ENCODE results near the gene ZNF423. TPM values are rescaled to one million over a fixed set of nuclear protein-coding genes. Genes with fewer than 3 reads are reported as not detected.

The ZNF423 gene
- total and polyA plus RNA-seq, 4 donors = 1.1 to 14.8 (median 3.3) TPM

DNA sequence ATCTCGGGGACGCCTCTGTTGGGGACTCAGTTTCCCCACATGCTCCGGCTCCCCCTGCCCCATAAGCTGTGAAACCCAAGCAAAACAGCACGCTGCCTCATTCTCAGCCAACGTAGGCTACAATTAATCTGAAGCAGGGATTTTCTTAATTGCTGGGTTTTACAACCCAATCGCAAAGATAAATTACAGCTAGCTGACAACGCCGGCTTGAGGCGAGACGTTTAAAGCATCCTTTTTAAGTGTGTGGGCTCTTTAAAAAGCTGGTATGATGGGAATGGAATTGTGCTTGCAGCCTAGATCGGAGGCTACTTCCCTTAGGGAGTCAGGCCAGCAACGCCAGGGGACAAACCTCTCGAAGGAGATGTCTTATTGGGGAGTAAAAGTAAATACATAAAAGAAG is 185.3 kb downstream of the ZNF423 start:
- no peak overlapping the region for H3K4me3 ChIP-seq
- H3K36me3 ChIP-seq (ENCODE audit: control insufficient read depth in 4 of 4, insufficient read depth in 4 of 4, low read length in 4 of 4) = peaks cover 0 to 1% (median 0%) of the 10 kb centered on the region in 4 donors
- ATAC-seq (ENCODE audit: insufficient read depth, low FRiP score) (no peak), DNase-seq (no peak)
- no peak overlapping the region for H3K27ac ChIP-seq (ENCODE audit: low read depth in 1 of 2, low read length in 1 of 2)
- 81 to 89% methylated on average over 13 of the region's 13 CpGs for WGBS, 2 donors
- H3K4me1 ChIP-seq (ENCODE audit: control insufficient read depth in 5 of 5, insufficient read depth in 5 of 5, low read length in 5 of 5) = peaks cover 0 to 16% (median 4%) of the 10 kb centered on the region in 5 donors
- no peaks in the 10 kb centered on the region for H3K27me3 ChIP-seq (ENCODE audit: control insufficient read depth in 3 of 3, insufficient read depth in 3 of 3, low read length in 2 of 3)
- H3K9ac ChIP-seq (ENCODE audit: insufficient read depth in 1 of 2, low read length in 2 of 2) = no peak overlapping the region
- TF ChIP-seq, protein P1, sequence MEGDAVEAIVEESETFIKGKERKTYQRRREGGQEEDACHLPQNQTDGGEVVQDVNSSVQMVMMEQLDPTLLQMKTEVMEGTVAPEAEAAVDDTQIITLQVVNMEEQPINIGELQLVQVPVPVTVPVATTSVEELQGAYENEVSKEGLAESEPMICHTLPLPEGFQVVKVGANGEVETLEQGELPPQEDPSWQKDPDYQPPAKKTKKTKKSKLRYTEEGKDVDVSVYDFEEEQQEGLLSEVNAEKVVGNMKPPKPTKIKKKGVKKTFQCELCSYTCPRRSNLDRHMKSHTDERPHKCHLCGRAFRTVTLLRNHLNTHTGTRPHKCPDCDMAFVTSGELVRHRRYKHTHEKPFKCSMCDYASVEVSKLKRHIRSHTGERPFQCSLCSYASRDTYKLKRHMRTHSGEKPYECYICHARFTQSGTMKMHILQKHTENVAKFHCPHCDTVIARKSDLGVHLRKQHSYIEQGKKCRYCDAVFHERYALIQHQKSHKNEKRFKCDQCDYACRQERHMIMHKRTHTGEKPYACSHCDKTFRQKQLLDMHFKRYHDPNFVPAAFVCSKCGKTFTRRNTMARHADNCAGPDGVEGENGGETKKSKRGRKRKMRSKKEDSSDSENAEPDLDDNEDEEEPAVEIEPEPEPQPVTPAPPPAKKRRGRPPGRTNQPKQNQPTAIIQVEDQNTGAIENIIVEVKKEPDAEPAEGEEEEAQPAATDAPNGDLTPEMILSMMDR (IDR thresholded peaks at IDR 0.05; ENCODE audit: control extremely low read depth, extremely low read depth) = no peak
- H3K9me3 ChIP-seq (ENCODE audit: control insufficient read depth in 4 of 4, insufficient read depth in 3 of 4, low read length in 3 of 4) = no peaks in the 10 kb centered on the region

DNA sequence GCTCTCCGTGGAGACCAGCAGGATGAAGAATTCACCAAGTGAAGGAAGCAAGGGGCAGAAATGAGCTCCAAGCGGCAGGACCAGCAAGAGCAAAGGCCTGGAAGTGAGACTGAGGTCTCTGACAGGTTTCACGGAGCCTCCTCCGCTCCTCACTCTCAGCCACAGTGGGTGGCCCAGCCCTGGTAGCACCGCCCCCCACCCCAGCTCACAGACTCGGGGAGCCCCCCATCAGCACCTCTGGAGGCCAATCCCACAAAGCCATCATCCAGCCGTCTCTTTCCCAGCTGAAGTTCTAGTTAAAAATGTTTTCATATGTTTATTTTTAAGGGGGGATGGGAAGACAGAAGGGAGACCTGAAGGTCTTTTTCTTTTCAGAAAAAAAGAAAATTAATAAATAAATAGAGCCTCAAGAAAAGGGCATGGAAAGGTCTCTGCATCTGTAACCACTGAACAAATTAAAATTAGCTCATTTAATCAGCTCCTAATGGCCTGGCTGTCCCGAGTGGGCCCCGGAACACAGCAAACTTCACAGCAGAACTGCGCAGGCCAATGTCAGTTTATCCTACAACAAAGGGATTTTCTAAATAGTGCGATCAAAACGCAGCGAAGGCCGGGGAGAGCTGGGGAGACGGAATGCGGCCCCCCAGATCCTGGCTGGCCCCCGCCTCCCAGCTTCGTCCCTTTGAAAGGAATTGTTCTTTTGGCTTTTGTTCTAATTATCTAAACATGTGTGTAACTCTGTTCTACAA is 190.3 kb downstream of the ZNF423 start:
- H3K27me3 ChIP-seq (ENCODE audit: control insufficient read depth in 3 of 3, insufficient read depth in 3 of 3, low read length in 2 of 3) = no peaks in the 10 kb centered on the region
- TF ChIP-seq, protein P1 (IDR thresholded peaks at IDR 0.05; ENCODE audit: control extremely low read depth, extremely low read depth) = no peak
- no peaks in the 10 kb centered on the region for H3K9me3 ChIP-seq (ENCODE audit: control insufficient read depth in 4 of 4, insufficient read depth in 3 of 4, low read length in 3 of 4)
- H3K4me3 ChIP-seq = no peak overlapping the region
- no peaks in the 10 kb centered on the region for H3K36me3 ChIP-seq (ENCODE audit: control insufficient read depth in 4 of 4, insufficient read depth in 4 of 4, low read length in 4 of 4)
- H3K9ac ChIP-seq (ENCODE audit: insufficient read depth in 1 of 2, low read length in 2 of 2) = peak overlapping the region in 1 of 2 donors; percentile 56
- peak; percentile 75 to 79 (median 78) for DNase-seq
- peaks cover 0 to 48% (median 17%) of the 10 kb centered on the region in 5 donors for H3K4me1 ChIP-seq (ENCODE audit: control insufficient read depth in 5 of 5, insufficient read depth in 5 of 5, low read length in 5 of 5)
- H3K27ac ChIP-seq (ENCODE audit: low read depth in 1 of 2, low read length in 1 of 2) = no peak overlapping the region
- no peak for ATAC-seq (ENCODE audit: insufficient read depth, low FRiP score)
- 88 to 90% methylated on average over 18 of the region's 18 CpGs for WGBS, 2 donors

DNA sequence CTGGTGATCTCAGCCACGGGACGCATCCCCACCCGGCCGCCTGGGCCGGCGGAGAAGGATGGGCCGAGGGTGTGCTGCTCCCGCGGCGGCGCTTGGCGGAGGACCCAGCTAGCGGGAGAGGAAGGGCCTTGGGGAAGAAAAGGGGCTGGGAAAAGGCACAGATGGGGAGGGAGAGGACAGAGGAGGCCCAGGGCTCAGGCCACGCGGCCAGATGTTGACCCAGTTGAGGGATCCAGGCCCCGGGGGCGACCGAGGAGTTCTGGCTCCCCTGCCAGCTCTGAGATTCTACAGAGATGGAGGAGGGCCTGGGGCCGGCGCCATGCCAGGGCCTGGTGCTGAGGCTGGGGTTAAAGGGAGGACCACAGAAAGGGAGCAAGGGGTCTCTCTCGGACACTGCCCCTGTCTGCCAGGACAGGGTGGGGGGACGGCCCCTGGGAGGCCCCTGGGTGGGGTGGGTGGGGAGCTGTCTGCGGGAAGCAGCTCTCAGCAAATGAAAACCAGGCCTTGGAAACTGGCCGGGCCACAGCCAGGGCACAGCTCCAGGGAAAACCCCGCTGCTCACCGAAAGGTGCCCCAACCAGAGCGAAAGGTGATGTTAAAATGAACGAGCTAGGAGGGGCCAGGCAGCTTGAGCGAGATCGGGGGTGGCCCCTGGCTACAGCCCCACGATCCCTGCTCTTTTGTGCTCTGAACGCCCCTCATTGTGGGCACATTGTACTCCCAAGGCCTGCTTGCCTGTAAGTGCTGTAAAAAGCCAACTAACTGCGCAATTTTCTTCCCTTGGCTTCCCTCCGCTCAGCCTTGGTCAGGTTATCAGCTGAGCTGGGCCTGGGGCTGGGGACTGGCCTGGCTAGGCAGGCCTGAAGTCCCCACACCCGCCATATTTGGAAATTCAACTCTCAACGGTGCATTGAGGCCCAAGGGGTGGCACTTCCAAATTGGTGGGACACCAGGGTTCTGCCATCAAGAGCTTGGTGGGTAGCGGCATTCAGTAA is 191.4 kb downstream of the ZNF423 start:
- ATAC-seq (ENCODE audit: insufficient read depth, low FRiP score) = no peak
- H3K9ac ChIP-seq (ENCODE audit: insufficient read depth in 1 of 2, low read length in 2 of 2) = no peak overlapping the region
- peaks cover 0 to 52% (median 17%) of the 10 kb centered on the region in 5 donors for H3K4me1 ChIP-seq (ENCODE audit: control insufficient read depth in 5 of 5, insufficient read depth in 5 of 5, low read length in 5 of 5)
- peak overlapping the region in 1 of 2 donors; percentile 2 for H3K27ac ChIP-seq (ENCODE audit: low read depth in 1 of 2, low read length in 1 of 2)
- H3K9me3 ChIP-seq (ENCODE audit: control insufficient read depth in 4 of 4, insufficient read depth in 3 of 4, low read length in 3 of 4) = no peaks in the 10 kb centered on the region
- WGBS, 2 donors = 68 to 92% methylated on average over 30 to 37 of the region's 37 CpGs
- no peak overlapping the region for H3K4me3 ChIP-seq
- TF ChIP-seq, protein P1 (IDR thresholded peaks at IDR 0.05; ENCODE audit: control extremely low read depth, extremely low read depth) = no peak
- H3K36me3 ChIP-seq (ENCODE audit: control insufficient read depth in 4 of 4, insufficient read depth in 4 of 4, low read length in 4 of 4) = no peaks in the 10 kb centered on the region
- DNase-seq = peak; percentile 54 to 72 (median 63)
- H3K27me3 ChIP-seq (ENCODE audit: control insufficient read depth in 3 of 3, insufficient read depth in 3 of 3, low read length in 2 of 3) = no peaks in the 10 kb centered on the region

Measured in lung (tissue), 12 donors.